GM18499 (cell line): ENCODE measurements around the gene TTC7B.

Experiments used
- ATAC-seq: cut with Tn5 transposase; IDR thresholded peaks from one replicate; pipeline ENCODE4 v1.9.1; 2021; ENCODE audit warnings: moderate number of reproducible peaks; ENCODE audit not compliant: insufficient read depth, unreplicated experiment

Gene TTC7B

DNA sequence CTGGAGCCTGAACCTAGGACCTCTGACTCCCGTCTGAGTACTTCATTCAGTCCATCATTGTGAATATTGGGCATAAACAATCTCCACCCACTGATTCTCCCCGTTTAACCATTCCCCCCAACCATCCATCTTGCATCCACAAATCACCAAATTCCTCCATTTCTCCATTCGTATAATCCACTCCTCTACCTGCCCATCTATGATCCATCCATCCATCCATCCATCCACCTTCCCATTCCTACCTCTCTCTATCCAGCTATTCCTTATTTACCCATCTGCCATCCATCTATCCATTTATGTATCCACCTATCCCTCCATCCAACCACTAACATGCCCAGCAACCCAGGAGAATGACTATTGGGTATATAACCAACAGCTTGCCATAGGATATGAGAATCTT lies 331.9 kb downstream of the TTC7B start:
- no peak for ATAC-seq

- ATAC-seq, result no peak
These were observed 332.7 kb downstream of the TTC7B start for GRCh38 chr14:90483571-90483974.

DNA sequence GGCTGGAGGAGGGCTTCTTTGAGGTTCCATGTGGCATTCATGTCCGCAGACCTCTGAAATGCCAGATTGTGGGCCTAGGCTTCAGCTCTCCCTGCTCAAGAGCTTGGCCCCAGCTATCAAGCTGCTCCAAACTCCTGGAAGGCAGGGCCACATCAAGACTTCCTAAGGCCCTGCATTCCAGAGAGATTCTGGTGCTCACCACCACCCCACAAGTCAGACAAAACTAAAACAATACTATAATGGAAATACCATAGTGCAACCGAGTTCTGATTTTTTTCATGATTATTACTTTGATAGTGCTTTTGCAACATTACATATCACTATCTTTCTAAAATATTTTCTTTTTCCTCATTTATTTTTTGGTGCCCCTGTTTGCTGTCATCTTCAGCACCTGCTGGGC lies 333.1 kb downstream of the TTC7B start:
- no peak for ATAC-seq

GRCh38 chr14:90475298-90475697 lies 340.9 kb downstream of the TTC7B start:
- ATAC-seq, result no peak
